Measurements from ENCODE around the gene CLCN6. TPM values are rescaled to one million over a fixed set of nuclear protein-coding genes. Genes with fewer than 3 reads are reported as not detected.

CLCN6 gene
- total and polyA plus RNA-seq, 2 donors = 9.9 to 13.7 TPM

- H3K36me3 ChIP-seq (ENCODE audit: insufficient read depth) = no peaks in the 10 kb centered on the region
- 69% methylated on average over 21 of the region's 21 CpGs for WGBS
- H3K4me1 ChIP-seq (ENCODE audit: insufficient read depth) = no peaks in the 10 kb centered on the region
- H3K4me3 ChIP-seq (ENCODE audit: low read depth, low read length) = no peak overlapping the region
- H3K27ac ChIP-seq (ENCODE audit: low read depth) = no peak overlapping the region
- DNase-seq (ENCODE audit: extremely low spot score) = no peak
These were observed 21.6 kb upstream of the CLCN6 start for GRCh38 chr1:11784256-11784992.

- Histone ChIP-seq H3K4me3 (ENCODE audit: low read depth, low read length) (no peak overlapping the region), H3K27ac (ENCODE audit: low read depth) (no peak overlapping the region), H3K4me1 (ENCODE audit: insufficient read depth) (no peaks in the 10 kb centered on the region), H3K36me3 (ENCODE audit: insufficient read depth) (no peaks in the 10 kb centered on the region)
- WGBS = 9% methylated on average over 30 of the region's 30 CpGs
- no peak for DNase-seq (ENCODE audit: extremely low spot score)
These were observed 20.8 kb upstream of the CLCN6 start for GRCh38 chr1:11784993-11785769.

GRCh38 chr1:11786168-11786567, 19.8 kb upstream of the CLCN6 start:
- no peaks in the 10 kb centered on the region for H3K36me3 ChIP-seq (ENCODE audit: insufficient read depth)
- DNase-seq (ENCODE audit: extremely low spot score) = no peak
- 63% methylated on average over 5 of the region's 5 CpGs for WGBS
- H3K4me1 ChIP-seq (ENCODE audit: insufficient read depth) = no peaks in the 10 kb centered on the region
- no peak overlapping the region for H3K4me3 ChIP-seq (ENCODE audit: low read depth, low read length)
- H3K27ac ChIP-seq (ENCODE audit: low read depth) = no peak overlapping the region

- Histone ChIP-seq H3K4me3 (ENCODE audit: low read depth, low read length) (no peak overlapping the region), H3K27ac (ENCODE audit: low read depth) (peak overlapping the region; percentile 55), H3K36me3 (ENCODE audit: insufficient read depth) (no peaks in the 10 kb centered on the region), H3K4me1 (ENCODE audit: insufficient read depth) (no peaks in the 10 kb centered on the region)
- WGBS = 13% methylated on average over 16 of the region's 16 CpGs
- no peak for DNase-seq (ENCODE audit: extremely low spot score)
These were observed 18.7 kb upstream of the CLCN6 start for GRCh38 chr1:11787251-11787803.

- DNase-seq (ENCODE audit: extremely low spot score) = no peak
- Histone ChIP-seq H3K4me3 (ENCODE audit: low read depth, low read length) (no peak overlapping the region), H3K4me1 (ENCODE audit: insufficient read depth) (no peaks in the 10 kb centered on the region), H3K27ac (ENCODE audit: low read depth) (peak overlapping the region; percentile 40), H3K36me3 (ENCODE audit: insufficient read depth) (no peaks in the 10 kb centered on the region)
- 76% methylated on average over 14 of the region's 14 CpGs for WGBS
These were observed 18.1 kb upstream of the CLCN6 start for GRCh38 chr1:11787804-11788436.

- Histone ChIP-seq H3K27ac (ENCODE audit: low read depth) (peak overlapping the region; percentile 14), H3K36me3 (ENCODE audit: insufficient read depth) (no peaks in the 10 kb centered on the region), H3K4me3 (ENCODE audit: low read depth, low read length) (no peak overlapping the region), H3K4me1 (ENCODE audit: insufficient read depth) (no peaks in the 10 kb centered on the region)
- no peak for DNase-seq (ENCODE audit: extremely low spot score)
- 87% methylated on average over 14 of the region's 14 CpGs for WGBS
These were observed 17.4 kb upstream of the CLCN6 start for GRCh38 chr1:11788549-11789053.

- 69% methylated on average over 13 of the region's 13 CpGs for WGBS
- DNase-seq (ENCODE audit: extremely low spot score) = no peak
- Histone ChIP-seq H3K27ac (ENCODE audit: low read depth) (peak overlapping the region; percentile 88), H3K36me3 (ENCODE audit: insufficient read depth) (no peaks in the 10 kb centered on the region), H3K4me1 (ENCODE audit: insufficient read depth) (no peaks in the 10 kb centered on the region), H3K4me3 (ENCODE audit: low read depth, low read length) (no peak overlapping the region)
These were observed 16.6 kb upstream of the CLCN6 start for GRCh38 chr1:11789126-11790067.

GRCh38 chr1:11790101-11790879, 15.7 kb upstream of the CLCN6 start:
- DNase-seq (ENCODE audit: extremely low spot score) = no peak
- 63% methylated on average over 20 of the region's 20 CpGs for WGBS
- H3K27ac ChIP-seq (ENCODE audit: low read depth) = peak overlapping the region; percentile 88
- H3K4me3 ChIP-seq (ENCODE audit: low read depth, low read length) = no peak overlapping the region
- peaks cover 2% of the 10 kb centered on the region for H3K36me3 ChIP-seq (ENCODE audit: insufficient read depth)
- H3K4me1 ChIP-seq (ENCODE audit: insufficient read depth) = no peaks in the 10 kb centered on the region

GRCh38 chr1:11790880-11791715, 14.9 kb upstream of the CLCN6 start:
- H3K4me1 ChIP-seq (ENCODE audit: insufficient read depth) = no peaks in the 10 kb centered on the region
- peaks cover 2% of the 10 kb centered on the region for H3K36me3 ChIP-seq (ENCODE audit: insufficient read depth)
- WGBS = 51% methylated on average over 19 of the region's 19 CpGs
- no peak overlapping the region for H3K4me3 ChIP-seq (ENCODE audit: low read depth, low read length)
- peak overlapping the region; percentile 88 for H3K27ac ChIP-seq (ENCODE audit: low read depth)
- DNase-seq (ENCODE audit: extremely low spot score) = peak; percentile 42

GRCh38 chr1:11792106-11792505, 13.9 kb upstream of the CLCN6 start:
- Histone ChIP-seq H3K4me3 (ENCODE audit: low read depth, low read length) (no peak overlapping the region), H3K36me3 (ENCODE audit: insufficient read depth) (peaks cover 2% of the 10 kb centered on the region), H3K27ac (ENCODE audit: low read depth) (peak overlapping the region; percentile 78), H3K4me1 (ENCODE audit: insufficient read depth) (no peaks in the 10 kb centered on the region)
- DNase-seq (ENCODE audit: extremely low spot score) = no peak
- WGBS = 86% methylated on average over 11 of the region's 11 CpGs

- WGBS = 92% methylated on average over 15 of the region's 15 CpGs
- no peaks in the 10 kb centered on the region for H3K4me1 ChIP-seq (ENCODE audit: insufficient read depth)
- H3K27ac ChIP-seq (ENCODE audit: low read depth) = no peak overlapping the region
- DNase-seq (ENCODE audit: extremely low spot score) = no peak
- peaks cover 2% of the 10 kb centered on the region for H3K36me3 ChIP-seq (ENCODE audit: insufficient read depth)
- no peak overlapping the region for H3K4me3 ChIP-seq (ENCODE audit: low read depth, low read length)
These were observed 12.2 kb upstream of the CLCN6 start for GRCh38 chr1:11793819-11794218.

All from urinary bladder (tissue), 4 donors.